H1 (cell line): ENCODE results near the gene TNIP3. TPM values are rescaled to one million over a fixed set of nuclear protein-coding genes. Genes with fewer than 3 reads are reported as not detected.

Experiments
- CTCF ChIA-PET: fragments of 300-600 bp; sonication (Branson Sonifier 250); formaldehyde crosslinking; loops from one replicate; lab custom pipeline; 2021; ENCODE audit not compliant: partially characterized antibody; lab: Charles Lee
- POLR2A ChIA-PET: fragments of 300-600 bp; sonication (Branson Sonifier 250); formaldehyde crosslinking; loops from one replicate; lab custom pipeline; 2021; ENCODE audit warnings: inconsistent platforms; ENCODE audit not compliant: partially characterized antibody; lab: Charles Lee
- DNase-seq, 2 experiments: peaks; one replicate each; pipeline versions ENCODE4 v3.0.0 to v3.0.0-alpha.2; 2010 to 2022; ENCODE audit warnings: low spot score in 2 of 2, low read depth in 1 of 2, mixed read lengths in 1 of 2
- FAIRE-seq: peaks from 2 replicates; lab custom pipeline; 2011; peaks lifted over from hg19 to GRCh38; lab: Jason Lieb, UNC
- H2AFZ ChIP-seq: 2 replicates; pipeline ENCODE4 v1.8.1; 2012; ENCODE audit warnings: low read length, inconsistent platforms
- H2AK5ac ChIP-seq: 2 replicates; pipeline ENCODE4 v1.6.1; 2013; ENCODE audit warnings: low read depth, low read length
- H2BK120ac ChIP-seq: replicated peaks from 2 replicates; pipeline ENCODE3; 2013; ENCODE audit warnings: low read depth, low read length, inconsistent platforms
- H2BK12ac ChIP-seq: 2 replicates; pipeline ENCODE4 v1.6.1; 2013; ENCODE audit warnings: low read depth, low read length
- H2BK15ac ChIP-seq: 2 replicates; pipeline ENCODE4 v1.6.1; 2013; ENCODE audit warnings: low read length
- H2BK20ac ChIP-seq: 2 replicates; pipeline ENCODE4 v1.6.1; 2013; ENCODE audit warnings: low read length
- H2BK5ac ChIP-seq: 2 replicates; pipeline ENCODE4 v1.6.1; 2013; ENCODE audit warnings: low read depth, low read length
- H3K14ac ChIP-seq: 2 replicates; pipeline ENCODE4 v1.6.1; 2013; ENCODE audit warnings: inconsistent platforms; ENCODE audit not compliant: insufficient read length
- H3K18ac ChIP-seq: 2 replicates; pipeline ENCODE4 v1.6.1; 2013; ENCODE audit warnings: low read length; ENCODE audit errors: extremely low read depth
- H3K23ac ChIP-seq: 2 replicates; pipeline ENCODE4 v1.6.1; 2013; ENCODE audit warnings: inconsistent platforms; ENCODE audit not compliant: insufficient read length
- H3K23me2 ChIP-seq: 2 replicates; pipeline ENCODE4 v1.6.1; 2013; ENCODE audit warnings: low read depth, low read length
- H3K27ac ChIP-seq: 2 replicates; pipeline ENCODE4 v1.6.1; 2011; ENCODE audit warnings: low read depth, low read length, inconsistent platforms
- H3K27me3 ChIP-seq, 4 experiments: replicated peaks in 1 of 4; 1 replicate in 1 of 4; 2 replicates in 3 of 4; pipeline versions ENCODE4 v1.6.1 to v1.8.1; 2011 to 2013; ENCODE audit warnings: low read length in 3 of 4, mild to moderate bottlenecking in 3 of 4, inconsistent platforms in 2 of 4, mixed read lengths in 2 of 4, moderate library complexity in 1 of 4; ENCODE audit not compliant: control insufficient read depth in 3 of 4, insufficient read depth in 3 of 4; ENCODE audit errors: extremely low read depth in 1 of 4
- H3K36me3 ChIP-seq, 4 experiments: 2 replicates each; pipeline versions ENCODE4 v1.6.1 to v1.8.1; 2011 to 2013; ENCODE audit warnings: mild to moderate bottlenecking in 4 of 4, low read length in 3 of 4, moderate library complexity in 2 of 4, control low read depth in 1 of 4, inconsistent platforms in 1 of 4; ENCODE audit not compliant: insufficient read depth in 4 of 4, control insufficient read depth in 2 of 4
- H3K4ac ChIP-seq: replicated peaks from 2 replicates; pipeline ENCODE3; 2013; ENCODE audit warnings: low read length, low read depth, mixed read lengths, inconsistent platforms; ENCODE audit not compliant: insufficient read length
- H3K4me1 ChIP-seq, 4 experiments: replicated peaks in 1 of 4; 1 replicate in 1 of 4; 2 replicates in 3 of 4; pipeline versions ENCODE4 v1.6.1 to v1.8.1; 2011 to 2013; ENCODE audit warnings: low read length in 3 of 4, inconsistent platforms in 2 of 4, mixed read lengths in 1 of 4; ENCODE audit not compliant: insufficient read depth in 4 of 4, control insufficient read depth in 3 of 4
- H3K4me2 ChIP-seq, 2 experiments: 2 replicates each; pipeline versions ENCODE4 v1.6.1 to v1.8.1; 2011 to 2013; ENCODE audit warnings: low read depth in 2 of 2, low read length in 2 of 2, control low read depth in 1 of 2, inconsistent platforms in 1 of 2, mild to moderate bottlenecking in 1 of 2; ENCODE audit not compliant: insufficient read depth in 1 of 2
- H3K4me3 ChIP-seq, 4 experiments: fragments of 200-600, 300-600 bp in 1 of 4; sonication (generic), shearing (Covaris generic), sonication (Bioruptor Twin) in 1 of 4; 2 replicates each; pipeline versions ENCODE4 v1.5.1 to v1.8.1; 2011 to 2016; ENCODE audit warnings: low read length in 4 of 4, low read depth in 3 of 4, control low read depth in 2 of 4, inconsistent platforms in 2 of 4, mild to moderate bottlenecking in 2 of 4, mixed read lengths in 1 of 4, moderate library complexity in 1 of 4; ENCODE audit not compliant: insufficient read depth in 2 of 4; ENCODE audit errors: extremely low read depth in 1 of 4
- H3K56ac ChIP-seq: replicated peaks from 2 replicates; pipeline ENCODE3; 2013; ENCODE audit warnings: low read depth, mild to moderate bottlenecking, mixed read lengths, low read length, inconsistent platforms; ENCODE audit not compliant: insufficient read length
- H3K79me1 ChIP-seq: 2 replicates; pipeline ENCODE4 v1.6.1; 2013; ENCODE audit warnings: low read depth, low read length, control low read depth
- H3K79me2 ChIP-seq, 2 experiments: 2 replicates each; pipeline versions ENCODE4 v1.6.1 to v1.8.1; 2012 to 2013; ENCODE audit warnings: low read length in 2 of 2, mild to moderate bottlenecking in 2 of 2, inconsistent platforms in 1 of 2; ENCODE audit not compliant: insufficient read depth in 2 of 2, control insufficient read depth in 1 of 2
- H3K9ac ChIP-seq, 4 experiments: replicated peaks in 1 of 4; 1 replicate in 1 of 4; 2 replicates in 3 of 4; pipeline versions ENCODE4 v1.6.1 to v1.8.1; 2011 to 2013; ENCODE audit warnings: low read depth in 3 of 4, low read length in 3 of 4, control low read depth in 2 of 4, mild to moderate bottlenecking in 2 of 4, moderate library complexity in 2 of 4, inconsistent platforms in 1 of 4; ENCODE audit errors: extremely low read depth in 1 of 4
- H3K9me3 ChIP-seq, 2 experiments: 2 replicates each; pipeline versions ENCODE4 v1.6.1 to v1.8.1; 2012 to 2013; ENCODE audit warnings: mild to moderate bottlenecking in 2 of 2, moderate library complexity in 2 of 2, control low read depth in 1 of 2, inconsistent platforms in 1 of 2, low read depth in 1 of 2, low read length in 1 of 2, mixed read lengths in 1 of 2; ENCODE audit not compliant: insufficient read depth in 2 of 2
- H4K20me1 ChIP-seq, 2 experiments: replicated peaks in 1 of 2; 2 replicates each; pipeline versions ENCODE3 to v1.8.1; 2011 to 2013; ENCODE audit warnings: inconsistent platforms in 2 of 2, low read length in 2 of 2, mild to moderate bottlenecking in 1 of 2; ENCODE audit not compliant: insufficient read depth in 2 of 2, control insufficient read depth in 1 of 2
- H4K5ac ChIP-seq: 2 replicates; pipeline ENCODE4 v1.6.1; 2013; ENCODE audit warnings: low read length, low read depth, mixed read lengths, inconsistent platforms; ENCODE audit not compliant: insufficient read length
- H4K8ac ChIP-seq: 2 replicates; pipeline ENCODE4 v1.8.0; 2013; ENCODE audit warnings: mild to moderate bottlenecking, moderate library complexity, low read length, inconsistent platforms; ENCODE audit not compliant: insufficient read depth; ENCODE audit errors: extremely low read depth
- H4K91ac ChIP-seq: replicated peaks from 2 replicates; pipeline ENCODE3; 2013; ENCODE audit warnings: low read length, mixed read lengths, inconsistent platforms; ENCODE audit not compliant: insufficient read length
- ATF3 ChIP-seq: IDR thresholded peaks from 2 replicates; pipeline ENCODE4 v1.6.1; 2011; ENCODE audit warnings: low read depth, mild to moderate bottlenecking, low read length; ENCODE audit not compliant: insufficient read depth
- CHD2 ChIP-seq: IDR thresholded peaks from 2 replicates; pipeline ENCODE4 v1.6.1; 2012; ENCODE audit warnings: low read length, improper control_type of control experiment
- KDM1A ChIP-seq: fragments of 200-600, 300-600 bp; sonication (generic); IDR thresholded peaks from 2 replicates; pipeline ENCODE4 v1.7.1; 2016; ENCODE audit warnings: mild to moderate bottlenecking, low read length, borderline replicate concordance
- NRF1 ChIP-seq: IDR thresholded peaks from 2 replicates; pipeline ENCODE4 v1.6.1; 2011; ENCODE audit warnings: mild to moderate bottlenecking, low read depth, low read length, improper control_type of control experiment
- TEAD4 ChIP-seq: IDR thresholded peaks from 2 replicates; pipeline ENCODE4 v1.6.1; 2012; ENCODE audit warnings: low read depth, low read length, inconsistent platforms, mixed read lengths
- WGBS, 2 experiments: shearing (Covaris generic) in 1 of 2; methylation state at CpG; one replicate each; pipeline versions ENCODE4 v1.1.6 to v1.1.7; 2013 to 2015; ENCODE audit warnings: low lambda C conversion rate in 2 of 2, mixed read lengths in 2 of 2, inconsistent platforms in 1 of 2, low coverage in 1 of 2, missing lambda C conversion rate in 1 of 2; ENCODE audit not compliant: insufficient replicate concordance in 2 of 2, insufficient coverage in 1 of 2, insufficient read length in 1 of 2; ENCODE audit errors: extremely low coverage in 1 of 2, missing lambda C conversion rate in 1 of 2; 5-methylcytosine and 5-hydroxymethylcytosine counted together
- polyA plus RNA-seq, 7 experiments: library from polyadenylated mRNA; depleted of rRNA in 3 of 7; stranded (reverse) in 5 of 7; unstranded in 2 of 7; fragments of >200 nt in 5 of 7; fragments of 200-250 nt in 2 of 7; gene quantifications; 1 replicate in 5 of 7; 2 replicates in 1 of 7; 4 replicates in 1 of 7; pipeline versions ENCODE4 v1.2.1 to v1.2.3, GENCODE V29; 2011 to 2013; ENCODE audit warnings: missing spikeins in 2 of 7, mixed read lengths in 2 of 7
- total RNA-seq: library from RNA; stranded (reverse); fragmentation: NEBNext Ultra II Directional; extraction: Animal tissue kit (Norgen Biotek cat#: 25700); gene quantifications from 2 replicates; pipeline ENCODE4 v1.2.1, GENCODE V29; 2021

The TNIP3 gene
- total and polyA plus RNA-seq, 2 of the 8 experiments (the other 6 are each of a cell fraction or from before 2014, with no cell fraction given) = not detected

- no peak for DNase-seq
- ChIA-PET POLR2A (no interaction called here), CTCF (interaction anchor here (0.5 to 1.0 kb wide), 5 partner anchors 8 to 587 kb away, joined by 3 read pairs; no protein-coding TSS in a partner anchor)
- Histone ChIP-seq H2AFZ (no peak overlapping the region), H4K20me1 (no peaks in the 10 kb centered on the region), H2AK5ac (no peak overlapping the region), H3K18ac (no peak overlapping the region), H3K79me2 (no peaks in the 10 kb centered on the region), H2BK15ac (no peak overlapping the region), H3K9ac (no peak overlapping the region), H3K36me3 (no peaks in the 10 kb centered on the region), H3K27me3 (no peaks in the 10 kb centered on the region), H3K4me2 (no peak overlapping the region), H3K27ac (no peak overlapping the region), H2BK120ac (no peak overlapping the region), H3K23ac (no peak overlapping the region), H2BK12ac (no peak overlapping the region), H4K91ac (no peak overlapping the region), H3K9me3 (no peaks in the 10 kb centered on the region), H3K23me2 (no peaks in the 10 kb centered on the region), H4K5ac (no peak overlapping the region), H2BK20ac (no peak overlapping the region), H4K8ac (no peak overlapping the region), H3K4me1 (no peaks in the 10 kb centered on the region), H3K14ac (no peak overlapping the region), H2BK5ac (no peak overlapping the region), H3K79me1 (no peaks in the 10 kb centered on the region), H3K56ac (no peak overlapping the region), H3K4ac (no peak overlapping the region), H3K4me3 (no peak overlapping the region)
- 100% methylated on average over 1 of the region's 1 CpG; no CpG with 5 or more reads in 1 of the 2 experiments for WGBS, 2 experiments
- TF ChIP-seq TEAD4 (no peak), ATF3 (no peak), KDM1A (no peak), NRF1 (no peak), CHD2 (no peak)
- no peak for FAIRE-seq
These were observed 37.0 kb downstream of the TNIP3 start for GRCh38 chr4:121127100-121127499.
